K562 (cell line): Measurements from ENCODE around the gene EPB41L4A. TPM values are rescaled to one million over a fixed set of nuclear protein-coding genes. Genes with fewer than 3 reads are reported as not detected.

Experiments used
- ATAC-seq: fragments of 200-7000 bp; cut with Tn5 transposase; 3 replicates; pipeline ENCODE4 v1.9.1; 2020; ENCODE audit warnings: moderate library complexity
- BruUV-seq: library from RNA; stranded (reverse); fragments of 400-500 nt; replicated peaks from 2 replicates; lab custom pipeline; 2021; lab: Mats Ljungman, UMichigan
- CTCF ChIA-PET: fragments of 300-600 bp; formaldehyde crosslinking; extraction: SDS; loops from one replicate; lab custom pipeline; 2021; ENCODE audit warnings: low intra/inter-chr PET ratio; lab: Yijun Ruan, JAX
- POLR2A ChIA-PET: fragments of 300-600, 350-650 bp; sonication (Branson Sonifier 250); formaldehyde crosslinking; extraction: SDS; loops from one replicate; lab custom pipeline; 2021; ENCODE audit warnings: antibody characterized with exemption, inconsistent platforms; lab: Yijun Ruan, JAX
- DNase-seq, 4 experiments: peaks; one replicate each; pipeline versions ENCODE4 v3.0.0 to v3.0.0-alpha.2; 2011 to 2018; ENCODE audit warnings: low spot score in 3 of 4, mixed read lengths in 3 of 4; ENCODE audit errors: extremely low read depth in 1 of 4
- FAIRE-seq: peaks from 2 replicates; lab custom pipeline; 2011; peaks lifted over from hg19 to GRCh38; lab: Jason Lieb, UNC
- H2AFZ ChIP-seq: 2 replicates; pipeline ENCODE4 v1.6.0; 2011; ENCODE audit warnings: low read depth, low read length, control low read depth, inconsistent platforms
- H3K27ac ChIP-seq: fragments of 200-600 bp; 3 replicates; pipeline ENCODE4 v1.8.0; 2011; ENCODE audit warnings: low read depth, mild to moderate bottlenecking, control low read depth, inconsistent platforms, low read length, moderate library complexity, mixed read lengths; ENCODE audit errors: extremely low read depth
- H3K27me3 ChIP-seq, 2 experiments: fragments of 300-600 bp in 1 of 2; 2 replicates in 1 of 2; 3 replicates in 1 of 2; pipeline versions ENCODE4 v1.6.0 to v1.8.0; 2011; ENCODE audit warnings: inconsistent platforms in 2 of 2, low read length in 2 of 2, mild to moderate bottlenecking in 1 of 2, mixed read lengths in 1 of 2, moderate library complexity in 1 of 2; ENCODE audit not compliant: control insufficient read depth in 2 of 2, insufficient read depth in 2 of 2
- H3K36me3 ChIP-seq: fragments of 300-600 bp; 3 replicates; pipeline ENCODE4 v1.8.0; 2011; ENCODE audit warnings: mild to moderate bottlenecking, low read length, inconsistent platforms; ENCODE audit not compliant: control insufficient read depth, insufficient read depth
- H3K4me1 ChIP-seq, 2 experiments: fragments of 200-600 bp in 1 of 2; replicated peaks in 1 of 2; 2 replicates in 1 of 2; 3 replicates in 1 of 2; pipeline versions ENCODE4 v1.5.1 to v1.8.0; 2011; ENCODE audit warnings: inconsistent platforms in 2 of 2, low read length in 2 of 2, mild to moderate bottlenecking in 1 of 2, mixed read lengths in 1 of 2, moderate library complexity in 1 of 2; ENCODE audit not compliant: control insufficient read depth in 2 of 2, insufficient read depth in 2 of 2
- H3K4me2 ChIP-seq: 2 replicates; pipeline ENCODE4 v1.6.1; 2011; ENCODE audit warnings: low read length, control low read depth, inconsistent platforms, mixed read lengths; ENCODE audit not compliant: insufficient read depth
- H3K4me3 ChIP-seq: fragments of 200-600 bp; sonication (generic), shearing (Covaris generic); 2 replicates; pipeline ENCODE4 v1.5.1; 2016; ENCODE audit warnings: control low read depth, inconsistent platforms
- H3K79me2 ChIP-seq: fragments of 200-600 bp; 3 replicates; pipeline ENCODE4 v1.8.0; 2011; ENCODE audit warnings: low read length, inconsistent platforms; ENCODE audit not compliant: control insufficient read depth, insufficient read depth
- H3K9ac ChIP-seq, 2 experiments: 2 replicates each; pipeline versions ENCODE4 v1.6.0 to v1.6.1; 2011; ENCODE audit warnings: low read depth in 2 of 2, low read length in 2 of 2, control low read depth in 1 of 2, inconsistent platforms in 1 of 2, mild to moderate bottlenecking in 1 of 2, mixed read lengths in 1 of 2; ENCODE audit not compliant: insufficient read depth in 1 of 2
- H3K9me1 ChIP-seq: one replicate; pipeline ENCODE4 v1.6.0; 2011; ENCODE audit warnings: inconsistent platforms, mild to moderate bottlenecking, low read length, moderate library complexity; ENCODE audit not compliant: control insufficient read depth, insufficient read depth
- H3K9me3 ChIP-seq: replicated peaks from 2 replicates; pipeline ENCODE4 v1.5.1; 2011; ENCODE audit warnings: low read depth, low read length, inconsistent platforms; ENCODE audit not compliant: control insufficient read depth, insufficient read depth
- H4K20me1 ChIP-seq: replicated peaks from 2 replicates; pipeline ENCODE4 v1.6.1; 2011; ENCODE audit warnings: low read length, inconsistent platforms, mixed read lengths; ENCODE audit not compliant: control insufficient read depth, insufficient read depth
- DNMT1 ChIP-seq: fragments of 450-650 bp; IDR thresholded peaks from 2 replicates; pipeline ENCODE4 v1.6.1; 2016; ENCODE audit warnings: antibody characterized with exemption, mild to moderate bottlenecking
- ELK3 ChIP-seq: fragments of 450-650 bp; formaldehyde crosslinking; IDR thresholded peaks from 2 replicates; pipeline ENCODE4 v1.4.0; 2020; ENCODE audit warnings: mild to moderate bottlenecking
- FOXJ3 ChIP-seq: sonication (generic); formaldehyde crosslinking; IDR thresholded peaks from 2 replicates; pipeline ENCODE4 v1.4.0; 2020; ENCODE audit warnings: mild to moderate bottlenecking, missing genetic modification reagents
- HBP1 ChIP-seq: fragments of 450-650 bp; formaldehyde crosslinking; IDR thresholded peaks from 2 replicates; pipeline ENCODE4 v1.4.0; 2022; ENCODE audit warnings: missing genetic modification characterization
- LEF1 ChIP-seq: fragments of 450-650 bp; IDR thresholded peaks from 2 replicates; pipeline ENCODE4 v1.6.1; 2016; ENCODE audit warnings: mild to moderate bottlenecking
- NFRKB ChIP-seq: fragments of 450-650 bp; IDR thresholded peaks from 2 replicates; pipeline ENCODE4 v1.6.1; 2016; ENCODE audit warnings: low read depth
- NRF1 ChIP-seq, 2 experiments: fragments of 450-650 bp; IDR thresholded peaks in 1 of 2; conservative IDR thresholded peaks in 1 of 2; 2 replicates each; pipeline ENCODE4 v1.6.1; 2014; ENCODE audit warnings: mild to moderate bottlenecking in 2 of 2
- PHF20 ChIP-seq: fragments of 450-650 bp; IDR thresholded peaks from 2 replicates; pipeline ENCODE4 v1.6.1; 2018; ENCODE audit not compliant: partially characterized antibody
- RAD51 ChIP-seq: fragments of 450-650 bp; IDR thresholded peaks from 2 replicates; pipeline ENCODE4 v1.7.1; 2016; ENCODE audit warnings: low read depth, mild to moderate bottlenecking, borderline replicate concordance
- SMAD4 ChIP-seq: fragments of 250-450 bp; sonication (Bioruptor Pico); conservative IDR thresholded peaks from 2 replicates; pipeline ENCODE4 v1.8.0; 2021; ENCODE audit warnings: inconsistent platforms, mild to moderate bottlenecking, moderate library complexity
- SRSF1 ChIP-seq: fragments of 200-400 bp; formaldehyde crosslinking; IDR thresholded peaks from 2 replicates; pipeline ENCODE4 v1.6.1; 2017; ENCODE audit warnings: mild to moderate bottlenecking, low read depth, low read length, moderate library complexity
- XRCC5 ChIP-seq: fragments of 200-400 bp; formaldehyde crosslinking; IDR thresholded peaks from 2 replicates; pipeline ENCODE4 v1.6.1; 2017; ENCODE audit warnings: low read depth, mild to moderate bottlenecking, low read length
- YBX1 ChIP-seq: fragments of 450-650 bp; IDR thresholded peaks from 2 replicates; pipeline ENCODE4 v1.7.1; 2016; ENCODE audit warnings: mild to moderate bottlenecking
- ZNF239 ChIP-seq: fragments of 250-450 bp; sonication (Bioruptor Pico); IDR thresholded peaks from 2 replicates; pipeline ENCODE4 v1.4.0; 2020; ENCODE audit warnings: mild to moderate bottlenecking
- in situ Hi-C: fragments of 300-500 bp; cut with MboI; formaldehyde crosslinking; loops from 4 replicates; pipeline ENCODE4 v1.15.0; 2018; ENCODE audit warnings: inconsistent platforms, mixed read lengths
- intact Hi-C: fragments of 100-400 bp; cut with micrococcal nuclease; formaldehyde crosslinking; loops from 2 replicates; pipeline ENCODE4 v1.14.2; 2022
- polyA plus RNA-seq, 8 experiments: library from polyadenylated mRNA; depleted of rRNA in 4 of 8; stranded (reverse) in 5 of 8; unstranded in 3 of 8; fragments of >200 nt; fragmentation: Nextera tagmentation in 2 of 8; fragmentation: Illumina TruSeq in 1 of 8; extraction: Ambion mirVana in 2 of 8; extraction: Trizol in 1 of 8; gene quantifications; 2 replicates each; pipeline versions ENCODE4 v1.2.1 to v1.2.3, GENCODE V29; 2011 to 2014; ENCODE audit warnings: inconsistent platforms in 1 of 8, missing spikeins in 1 of 8
- total RNA-seq, 7 experiments: library from RNA; depleted of rRNA in 6 of 7; stranded (reverse); fragments of >200 nt in 6 of 7; fragmentation: Illumina TruSeq in 2 of 7; extraction: Trizol in 2 of 7; gene quantifications; 2 replicates each; pipeline versions ENCODE4 v1.2.1 to v1.2.3, GENCODE V29; 2011 to 2021; ENCODE audit warnings: low replicate concordance in 1 of 7
- TF ChIP-seq, protein P1 (sequence below): sonication (generic); formaldehyde crosslinking; IDR thresholded peaks from 2 replicates; pipeline ENCODE4 v1.8.0; 2022; ENCODE audit warnings: mild to moderate bottlenecking, missing genetic modification reagents

EPB41L4A gene
- total and polyA plus RNA-seq, 9 of the 15 experiments (the other 6 are each of a cell fraction or from before 2014, with no cell fraction given), result 0.04 to 0.35 (median 0.12) TPM; not detected in 3

DNA sequence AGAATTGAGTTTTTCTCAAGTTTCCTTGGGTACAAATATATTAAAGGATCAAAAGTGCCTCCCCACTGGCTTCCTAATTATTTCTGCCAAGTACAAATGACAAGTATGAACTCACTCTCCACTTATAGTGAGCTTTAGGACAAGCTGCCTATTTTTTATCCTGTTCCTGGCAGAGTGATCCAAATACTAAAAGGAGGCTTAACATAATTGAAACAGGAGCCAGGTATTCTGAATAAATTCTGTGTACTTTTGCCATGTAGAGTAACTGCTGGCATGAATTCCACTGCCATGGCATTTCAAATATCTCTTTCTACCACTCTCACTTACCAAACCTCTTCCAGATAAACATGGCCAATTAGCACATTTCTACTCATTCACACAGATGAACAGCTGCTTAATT lies 171.1 kb downstream of the EPB41L4A start:
- no peak overlapping the region for H3K4me2 ChIP-seq
- no peaks in the 10 kb centered on the region for H3K36me3 ChIP-seq
- no peak overlapping the region for H3K27ac ChIP-seq
- POLR2A ChIA-PET, result interaction anchor here (0.6 kb wide), 1 partner anchor 16 kb away, joined by 3 read pairs; no protein-coding TSS in a partner anchor
- peaks cover 0 to 3% of the 10 kb centered on the region in 2 experiments; a peak in 1 of 5 replicates for H3K27me3 ChIP-seq
- no peak overlapping the region for H2AFZ ChIP-seq
- intact Hi-C loops, result no loop called here
- no peak overlapping the region for H3K4me3 ChIP-seq
- ATAC-seq, result no peak
- no peak for TF ChIP-seq PHF20
- no peak for TF ChIP-seq SMAD4 (CRISPR knock-in tag)
- no peak for TF ChIP-seq DNMT1
- no peak for TF ChIP-seq XRCC5
- no peak for TF ChIP-seq ELK3 (CRISPR knock-in tag)
- TF ChIP-seq YBX1, result no peak
- TF ChIP-seq, protein P1, sequence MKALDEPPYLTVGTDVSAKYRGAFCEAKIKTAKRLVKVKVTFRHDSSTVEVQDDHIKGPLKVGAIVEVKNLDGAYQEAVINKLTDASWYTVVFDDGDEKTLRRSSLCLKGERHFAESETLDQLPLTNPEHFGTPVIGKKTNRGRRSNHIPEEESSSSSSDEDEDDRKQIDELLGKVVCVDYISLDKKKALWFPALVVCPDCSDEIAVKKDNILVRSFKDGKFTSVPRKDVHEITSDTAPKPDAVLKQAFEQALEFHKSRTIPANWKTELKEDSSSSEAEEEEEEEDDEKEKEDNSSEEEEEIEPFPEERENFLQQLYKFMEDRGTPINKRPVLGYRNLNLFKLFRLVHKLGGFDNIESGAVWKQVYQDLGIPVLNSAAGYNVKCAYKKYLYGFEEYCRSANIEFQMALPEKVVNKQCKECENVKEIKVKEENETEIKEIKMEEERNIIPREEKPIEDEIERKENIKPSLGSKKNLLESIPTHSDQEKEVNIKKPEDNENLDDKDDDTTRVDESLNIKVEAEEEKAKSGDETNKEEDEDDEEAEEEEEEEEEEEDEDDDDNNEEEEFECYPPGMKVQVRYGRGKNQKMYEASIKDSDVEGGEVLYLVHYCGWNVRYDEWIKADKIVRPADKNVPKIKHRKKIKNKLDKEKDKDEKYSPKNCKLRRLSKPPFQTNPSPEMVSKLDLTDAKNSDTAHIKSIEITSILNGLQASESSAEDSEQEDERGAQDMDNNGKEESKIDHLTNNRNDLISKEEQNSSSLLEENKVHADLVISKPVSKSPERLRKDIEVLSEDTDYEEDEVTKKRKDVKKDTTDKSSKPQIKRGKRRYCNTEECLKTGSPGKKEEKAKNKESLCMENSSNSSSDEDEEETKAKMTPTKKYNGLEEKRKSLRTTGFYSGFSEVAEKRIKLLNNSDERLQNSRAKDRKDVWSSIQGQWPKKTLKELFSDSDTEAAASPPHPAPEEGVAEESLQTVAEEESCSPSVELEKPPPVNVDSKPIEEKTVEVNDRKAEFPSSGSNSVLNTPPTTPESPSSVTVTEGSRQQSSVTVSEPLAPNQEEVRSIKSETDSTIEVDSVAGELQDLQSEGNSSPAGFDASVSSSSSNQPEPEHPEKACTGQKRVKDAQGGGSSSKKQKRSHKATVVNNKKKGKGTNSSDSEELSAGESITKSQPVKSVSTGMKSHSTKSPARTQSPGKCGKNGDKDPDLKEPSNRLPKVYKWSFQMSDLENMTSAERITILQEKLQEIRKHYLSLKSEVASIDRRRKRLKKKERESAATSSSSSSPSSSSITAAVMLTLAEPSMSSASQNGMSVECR (CRISPR knock-in tag), result no peak
- no peak for TF ChIP-seq HBP1 (CRISPR knock-in tag)
- TF ChIP-seq RAD51, result no peak
- no peak for TF ChIP-seq SRSF1
- no peak for TF ChIP-seq NFRKB
- TF ChIP-seq FOXJ3 (CRISPR knock-in tag), result no peak
- TF ChIP-seq ZNF239, result no peak
- TF ChIP-seq LEF1, result no peak
- TF ChIP-seq NRF1 (conservative IDR thresholded peaks at IDR 0.05 in 1 of 2, IDR thresholded peaks at IDR 0.05 in 1 of 2), result no peak
- H3K4me1 ChIP-seq, result no peaks in the 10 kb centered on the region
- H3K79me2 ChIP-seq, result no peaks in the 10 kb centered on the region
- H3K9me3 ChIP-seq, result no peaks in the 10 kb centered on the region
- CTCF ChIA-PET, result no interaction called here
- no peak for DNase-seq
- H3K9ac ChIP-seq, result no peak overlapping the region
- FAIRE-seq, result no peak
- H4K20me1 ChIP-seq, result no peaks in the 10 kb centered on the region
- in situ Hi-C loops, result no loop called here
- H3K9me1 ChIP-seq, result no peaks in the 10 kb centered on the region
- no TSS peak for BruUV-seq
